Measurements from ENCODE around the gene MYOG. TPM values are rescaled to one million over a fixed set of nuclear protein-coding genes. Genes with fewer than 3 reads are reported as not detected.
A peak's percentile ranks its signal among the peaks of the same experiment; 100 is the strongest.

Gene MYOG
- total RNA-seq, 1 donor from 2014 or later, result not detected

DNA sequence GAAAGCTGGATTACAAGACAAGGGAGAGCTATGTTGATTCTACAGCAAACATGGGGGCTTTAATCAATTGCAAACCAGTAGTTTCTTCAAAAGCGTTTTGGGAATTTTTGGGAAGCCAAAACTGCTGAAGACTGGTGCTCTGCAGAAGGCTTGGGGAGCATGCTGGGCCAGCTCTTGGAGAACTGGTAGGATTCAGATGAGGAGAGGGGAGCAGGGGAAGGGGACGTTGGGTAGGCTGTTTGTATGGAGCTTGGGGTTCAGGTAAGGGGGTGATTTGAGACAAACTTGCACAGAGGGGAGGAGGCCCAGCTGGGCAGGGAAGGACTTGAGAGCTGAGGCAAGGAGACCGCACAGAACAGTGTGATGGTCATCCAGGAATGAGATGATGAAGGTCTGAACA is 2.6 kb upstream of the MYOG start:
- Mint-ChIP-seq H3K9me3 (no peaks in the 10 kb centered on the region), H3K27me3 (peaks cover 33% of the 10 kb centered on the region), H3K4me1 (no peaks in the 10 kb centered on the region), H3K4me3 (no peak overlapping the region), H3K36me3 (ENCODE audit: low read depth) (no peaks in the 10 kb centered on the region), H3K27ac (no peak overlapping the region)
- TF ChIP-seq, protein P1, sequence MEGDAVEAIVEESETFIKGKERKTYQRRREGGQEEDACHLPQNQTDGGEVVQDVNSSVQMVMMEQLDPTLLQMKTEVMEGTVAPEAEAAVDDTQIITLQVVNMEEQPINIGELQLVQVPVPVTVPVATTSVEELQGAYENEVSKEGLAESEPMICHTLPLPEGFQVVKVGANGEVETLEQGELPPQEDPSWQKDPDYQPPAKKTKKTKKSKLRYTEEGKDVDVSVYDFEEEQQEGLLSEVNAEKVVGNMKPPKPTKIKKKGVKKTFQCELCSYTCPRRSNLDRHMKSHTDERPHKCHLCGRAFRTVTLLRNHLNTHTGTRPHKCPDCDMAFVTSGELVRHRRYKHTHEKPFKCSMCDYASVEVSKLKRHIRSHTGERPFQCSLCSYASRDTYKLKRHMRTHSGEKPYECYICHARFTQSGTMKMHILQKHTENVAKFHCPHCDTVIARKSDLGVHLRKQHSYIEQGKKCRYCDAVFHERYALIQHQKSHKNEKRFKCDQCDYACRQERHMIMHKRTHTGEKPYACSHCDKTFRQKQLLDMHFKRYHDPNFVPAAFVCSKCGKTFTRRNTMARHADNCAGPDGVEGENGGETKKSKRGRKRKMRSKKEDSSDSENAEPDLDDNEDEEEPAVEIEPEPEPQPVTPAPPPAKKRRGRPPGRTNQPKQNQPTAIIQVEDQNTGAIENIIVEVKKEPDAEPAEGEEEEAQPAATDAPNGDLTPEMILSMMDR (IDR thresholded peaks at IDR 0.05), result no peak
- intact Hi-C loops (cut with micrococcal nuclease), result no loop called here
- CTCF ChIA-PET, result no interaction called here
- no peak for DNase-seq
- no peak for ATAC-seq (ENCODE audit: low read depth)
- POLR2A ChIA-PET, result no interaction called here

DNA sequence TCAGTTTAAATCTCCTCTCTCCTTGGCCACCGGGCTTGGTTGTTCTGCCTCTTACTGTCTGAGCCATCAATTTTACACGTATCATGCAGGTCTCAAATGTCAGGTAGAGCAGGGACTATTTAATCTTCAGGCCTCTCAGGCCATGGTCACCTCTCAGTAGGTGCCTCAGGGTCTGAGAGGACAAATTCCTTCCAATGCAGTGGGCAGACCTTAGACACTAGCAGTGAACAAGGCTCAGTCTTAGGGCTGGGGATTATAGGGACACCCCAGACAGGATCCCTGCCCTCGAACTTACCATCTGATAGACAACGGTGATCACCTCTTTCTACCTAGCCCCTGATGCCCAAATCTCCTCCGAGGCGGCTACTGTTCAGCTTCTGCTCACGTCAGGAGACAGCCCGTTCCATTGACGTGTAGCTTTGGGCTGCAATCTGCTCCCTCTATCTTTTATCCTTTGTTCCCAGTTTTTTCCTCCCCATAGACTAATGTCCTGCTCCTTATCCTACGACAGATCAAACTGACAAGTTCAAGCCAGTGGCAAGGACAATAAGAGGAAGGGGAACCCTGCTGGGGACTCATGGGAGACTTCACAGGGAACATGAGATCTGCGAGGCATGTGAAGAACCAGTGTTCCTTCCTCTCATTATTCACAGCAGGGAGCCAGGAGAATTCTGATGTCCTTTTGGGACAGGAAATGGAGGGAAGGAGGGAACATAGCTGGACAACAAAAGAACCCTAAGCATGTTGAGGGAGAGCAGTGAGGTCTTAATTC is 1.4 kb upstream of the MYOG start:
- ATAC-seq (ENCODE audit: low read depth) (no peak), DNase-seq (no peak)
- Mint-ChIP-seq H3K27me3 (peaks cover 29% of the 10 kb centered on the region), H3K9me3 (no peaks in the 10 kb centered on the region), H3K27ac (no peak overlapping the region), H3K4me1 (no peaks in the 10 kb centered on the region), H3K4me3 (no peak overlapping the region), H3K36me3 (ENCODE audit: low read depth) (no peaks in the 10 kb centered on the region)
- ChIA-PET POLR2A (no interaction called here), CTCF (interaction anchor here (1.5 kb wide), 1 partner anchor 10 kb away, joined by 3 read pairs; no protein-coding TSS in a partner anchor)
- TF ChIP-seq, protein P1 (IDR thresholded peaks at IDR 0.05), result no peak
- intact Hi-C loops (cut with micrococcal nuclease), result no loop called here

DNA sequence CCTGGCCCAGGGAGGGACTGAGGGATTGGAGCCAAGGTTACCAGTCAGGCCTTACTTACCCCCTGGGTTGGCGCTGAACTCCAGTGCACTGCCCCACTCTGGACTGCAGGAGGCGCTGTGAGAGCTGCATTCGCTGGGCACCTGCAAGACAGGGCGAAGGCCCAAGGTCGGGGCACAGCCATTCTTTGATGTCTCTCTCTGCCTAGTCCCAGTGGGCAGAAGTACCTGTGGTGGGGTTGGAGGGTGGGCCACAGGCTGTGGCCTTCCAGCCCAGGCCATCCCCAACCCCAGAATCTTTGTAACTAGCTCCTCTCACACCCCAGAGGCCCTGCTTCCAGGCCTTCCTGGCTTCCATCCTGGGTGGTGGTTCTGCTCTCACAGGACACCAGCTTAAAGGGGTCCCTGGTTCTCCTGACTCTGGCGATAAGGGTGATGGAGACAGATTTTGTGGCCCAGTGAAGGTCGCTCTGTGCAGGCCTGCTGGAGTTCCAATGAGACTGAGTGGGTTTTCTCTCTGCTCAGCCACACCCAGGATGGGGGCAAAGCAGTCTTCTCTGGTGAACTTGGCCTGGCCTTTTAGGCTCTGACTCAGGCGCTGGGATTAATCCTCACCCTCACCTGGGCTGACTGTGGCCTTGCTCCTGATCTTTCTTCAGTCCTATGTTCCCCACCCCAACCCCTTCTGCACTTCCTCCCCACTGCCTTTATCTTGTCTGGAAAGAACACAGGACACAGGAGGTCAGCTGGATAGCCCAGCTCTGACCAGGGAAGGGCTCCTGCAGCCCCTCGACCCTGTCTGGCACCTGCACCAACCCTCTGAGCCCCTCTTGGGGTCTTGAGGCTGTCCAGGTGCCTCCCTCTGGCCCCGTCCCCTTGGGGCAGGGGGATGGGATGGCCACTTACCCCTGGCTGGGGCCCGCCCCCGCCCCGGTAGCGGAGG is 954 bp downstream of the MYOG start:
- ATAC-seq (ENCODE audit: low read depth) (no peak), DNase-seq (peak; percentile 8)
- POLR2A ChIA-PET, result no interaction called here
- Mint-ChIP-seq H3K36me3 (ENCODE audit: low read depth) (no peaks in the 10 kb centered on the region), H3K27me3 (peaks cover 23% of the 10 kb centered on the region), H3K4me3 (no peak overlapping the region), H3K27ac (no peak overlapping the region), H3K4me1 (no peaks in the 10 kb centered on the region), H3K9me3 (no peaks in the 10 kb centered on the region)
- CTCF ChIA-PET, result no interaction called here
- TF ChIP-seq, protein P1 (IDR thresholded peaks at IDR 0.05), result no peak
- intact Hi-C loops (cut with micrococcal nuclease), result no loop called here

DNA sequence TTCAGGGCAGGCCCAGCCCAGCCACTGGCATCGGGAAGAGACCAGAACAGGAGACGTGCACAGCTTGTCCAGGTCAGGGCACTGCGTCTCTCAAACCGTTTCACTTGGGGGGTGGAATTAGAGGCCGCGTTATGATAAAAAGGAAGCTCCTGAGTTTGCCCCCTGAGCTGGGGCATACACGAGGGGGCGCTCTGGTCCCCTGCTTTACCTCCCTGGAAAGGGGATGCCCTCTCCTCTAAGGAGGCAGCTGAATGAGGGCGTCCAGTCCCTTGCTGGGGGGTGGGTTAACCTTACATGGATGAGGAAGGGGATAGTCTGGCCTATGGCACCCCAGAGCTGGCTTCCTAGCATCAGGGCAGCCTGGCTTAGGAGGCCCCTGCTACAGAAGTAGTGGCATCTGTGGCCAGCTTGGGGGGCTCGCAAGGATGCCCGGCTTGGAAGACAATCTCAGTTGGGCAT is 2.3 kb downstream of the MYOG start:
- ChIA-PET CTCF (no interaction called here), POLR2A (interaction anchor here (0.7 kb wide), 1 partner anchor 435 kb away, joined by 6 read pairs; no protein-coding TSS in a partner anchor)
- H3K4me3 Mint-ChIP-seq, result no peak overlapping the region
- H3K27me3 Mint-ChIP-seq, result peaks cover 16% of the 10 kb centered on the region
- no peak overlapping the region for H3K27ac Mint-ChIP-seq
- DNase-seq (peak; percentile 7), ATAC-seq (ENCODE audit: low read depth) (no peak)
- no peaks in the 10 kb centered on the region for H3K36me3 Mint-ChIP-seq (ENCODE audit: low read depth)
- intact Hi-C loops (cut with micrococcal nuclease), result no loop called here
- TF ChIP-seq, protein P1 (IDR thresholded peaks at IDR 0.05), result no peak
- H3K4me1 Mint-ChIP-seq, result no peaks in the 10 kb centered on the region
- no peaks in the 10 kb centered on the region for H3K9me3 Mint-ChIP-seq

Data from activated B cell treated with CpG ODN at 0.5 μM for 24 hours (primary cell).